ENCODE data around the gene SLAMF1. TPM values are rescaled to one million over a fixed set of nuclear protein-coding genes. Genes with fewer than 3 reads are reported as not detected.
"Not testable (repeated sequence)": the region's sequence is repeated elsewhere in the genome, so short reads cannot be mapped to it uniquely, and the experiment has no call there.

Gene SLAMF1
- polyA plus RNA-seq, 1 experiment = not detected

- DNase-seq (ENCODE audit: low read depth, low spot score) = no peak
- ChIA-PET CTCF (interaction anchor here (0.5 kb wide), 1 partner anchor 174 kb away, joined by 4 read pairs; no protein-coding TSS in a partner anchor), POLR2A (no interaction called here)
- H3K9me3 ChIP-seq (ENCODE audit: control insufficient read depth, insufficient read depth, low read length) = no peaks in the 10 kb centered on the region
- no peak for TF ChIP-seq CTCF (IDR thresholded peaks at IDR 0.05; ENCODE audit: low read depth, low read length)
- no peak overlapping the region for H3K27ac ChIP-seq (ENCODE audit: low read depth, low read length)
- H3K27me3 ChIP-seq (ENCODE audit: control insufficient read depth, insufficient read depth, low read length) = no peaks in the 10 kb centered on the region
- H3K4me3 ChIP-seq (ENCODE audit: low read depth, low read length) = no peak overlapping the region
Measured at GRCh38 chr1:160597051-160597450, 49.8 kb downstream of the SLAMF1 start.

GRCh38 chr1:160590488-160590887 lies 56.4 kb downstream of the SLAMF1 start:
- H3K27me3 ChIP-seq (ENCODE audit: control insufficient read depth, insufficient read depth, low read length) = no peaks in the 10 kb centered on the region
- no peak overlapping the region for H3K27ac ChIP-seq (ENCODE audit: low read depth, low read length)
- no peaks in the 10 kb centered on the region for H3K9me3 ChIP-seq (ENCODE audit: control insufficient read depth, insufficient read depth, low read length)
- ChIA-PET CTCF (interaction anchor here (1.1 kb wide), 1 partner anchor 9 kb away, joined by 3 read pairs; no protein-coding TSS in a partner anchor), POLR2A (no interaction called here)
- no peak overlapping the region for H3K4me3 ChIP-seq (ENCODE audit: low read depth, low read length)
- no peak for TF ChIP-seq CTCF (IDR thresholded peaks at IDR 0.05; ENCODE audit: low read depth, low read length)
- no peak for DNase-seq (ENCODE audit: low read depth, low spot score)

GRCh38 chr1:160588468-160588867 lies 58.4 kb downstream of the SLAMF1 start:
- TF ChIP-seq CTCF (IDR thresholded peaks at IDR 0.05; ENCODE audit: low read depth, low read length) = no peak
- no peaks in the 10 kb centered on the region for H3K27me3 ChIP-seq (ENCODE audit: control insufficient read depth, insufficient read depth, low read length)
- H3K27ac ChIP-seq (ENCODE audit: low read depth, low read length) = no peak overlapping the region
- H3K4me3 ChIP-seq (ENCODE audit: low read depth, low read length) = no peak overlapping the region
- H3K9me3 ChIP-seq (ENCODE audit: control insufficient read depth, insufficient read depth, low read length) = no peaks in the 10 kb centered on the region
- POLR2A ChIA-PET = no interaction called here
- CTCF ChIA-PET = no interaction called here
- DNase-seq (ENCODE audit: low read depth, low spot score) = no peak

- Histone ChIP-seq H3K9me3 (ENCODE audit: control insufficient read depth, insufficient read depth, low read length) (no peaks in the 10 kb centered on the region), H3K27ac (ENCODE audit: low read depth, low read length) (no peak overlapping the region), H3K27me3 (ENCODE audit: control insufficient read depth, insufficient read depth, low read length) (no peaks in the 10 kb centered on the region), H3K4me3 (ENCODE audit: low read depth, low read length) (no peak overlapping the region)
- ChIA-PET POLR2A (no interaction called here), CTCF (no interaction called here)
- DNase-seq (ENCODE audit: low read depth, low spot score) = no peak
- no peak for TF ChIP-seq CTCF (IDR thresholded peaks at IDR 0.05; ENCODE audit: low read depth, low read length)
Measured at GRCh38 chr1:160584784-160585183, 62.1 kb downstream of the SLAMF1 start.

GRCh38 chr1:160582976-160583375 lies 63.9 kb downstream of the SLAMF1 start:
- DNase-seq (ENCODE audit: low read depth, low spot score); CTCF ChIA-PET; POLR2A ChIA-PET; H3K27me3 ChIP-seq (ENCODE audit: control insufficient read depth, insufficient read depth, low read length); H3K4me3 ChIP-seq (ENCODE audit: low read depth, low read length); H3K27ac ChIP-seq (ENCODE audit: low read depth, low read length); H3K9me3 ChIP-seq (ENCODE audit: control insufficient read depth, insufficient read depth, low read length): not testable (repeated sequence)

- H3K27ac ChIP-seq (ENCODE audit: low read depth, low read length) = no peak overlapping the region
- TF ChIP-seq CTCF (IDR thresholded peaks at IDR 0.05; ENCODE audit: low read depth, low read length) = no peak
- H3K27me3 ChIP-seq (ENCODE audit: control insufficient read depth, insufficient read depth, low read length) = no peaks in the 10 kb centered on the region
- no peak for DNase-seq (ENCODE audit: low read depth, low spot score)
- ChIA-PET POLR2A (no interaction called here), CTCF (no interaction called here)
- no peaks in the 10 kb centered on the region for H3K9me3 ChIP-seq (ENCODE audit: control insufficient read depth, insufficient read depth, low read length)
- H3K4me3 ChIP-seq (ENCODE audit: low read depth, low read length) = no peak overlapping the region
Measured at GRCh38 chr1:160581961-160582360, 64.9 kb downstream of the SLAMF1 start.
